HepG2 (cell line): ENCODE data around the gene CHID1. TPM values are rescaled to one million over a fixed set of nuclear protein-coding genes. Genes with fewer than 3 reads are reported as not detected.

Experiments used
- FOXJ3 ChIP-seq: sonication (generic); formaldehyde crosslinking; IDR thresholded peaks from 2 replicates; pipeline ENCODE4 v1.4.0; 2020; ENCODE audit warnings: missing genetic modification reagents, mild to moderate bottlenecking, borderline replicate concordance
- HOXA5 ChIP-seq: sonication (generic); formaldehyde crosslinking; IDR thresholded peaks from 2 replicates; pipeline ENCODE4 v1.4.0; 2020; ENCODE audit warnings: missing genetic modification reagents
- HOXD1 ChIP-seq: sonication (generic); formaldehyde crosslinking; IDR thresholded peaks from 2 replicates; pipeline ENCODE4 v1.5.0; 2020; ENCODE audit warnings: missing genetic modification reagents
- NR2C2 ChIP-seq: sonication (generic); formaldehyde crosslinking; IDR thresholded peaks from 2 replicates; pipeline ENCODE4 v1.4.0; 2020; ENCODE audit warnings: missing genetic modification reagents, mild to moderate bottlenecking, moderate library complexity, borderline replicate concordance
- PRDM4 ChIP-seq: sonication (generic); formaldehyde crosslinking; IDR thresholded peaks from 2 replicates; pipeline ENCODE4 v1.9.0; 2021; ENCODE audit warnings: missing genetic modification reagents, borderline replicate concordance
- THAP8 ChIP-seq: sonication (generic); formaldehyde crosslinking; IDR thresholded peaks from 2 replicates; pipeline ENCODE4 v1.5.1; 2020; ENCODE audit warnings: missing genetic modification reagents, mild to moderate bottlenecking, borderline replicate concordance
- ZBTB26 ChIP-seq: IDR thresholded peaks from 2 replicates; pipeline ENCODE4 v1.6.1; 2016; ENCODE audit warnings: missing compliant biosample characterization, missing genetic modification reagents, borderline replicate concordance
- ZBTB44 ChIP-seq: sonication (generic); formaldehyde crosslinking; IDR thresholded peaks from 2 replicates; pipeline ENCODE4 v1.4.0; 2020; ENCODE audit warnings: missing genetic modification reagents
- ZHX2 ChIP-seq, 2 experiments: sonication (generic) in 1 of 2; formaldehyde crosslinking in 1 of 2; IDR thresholded peaks; 2 replicates each; pipeline versions ENCODE4 v1.6.1 to v1.9.0; 2014 to 2022; ENCODE audit warnings: antibody characterized with exemption in 1 of 2, borderline replicate concordance in 1 of 2, inconsistent platforms in 1 of 2, low read depth in 1 of 2, missing genetic modification reagents in 1 of 2
- ZNF280B ChIP-seq: sonication (generic); formaldehyde crosslinking; IDR thresholded peaks from 2 replicates; pipeline ENCODE4 v1.5.0; 2020; ENCODE audit warnings: missing genetic modification reagents, mild to moderate bottlenecking, borderline replicate concordance
- ZNF75D ChIP-seq: sonication (generic); formaldehyde crosslinking; IDR thresholded peaks from 2 replicates; pipeline ENCODE4 v1.8.1; 2023; ENCODE audit warnings: missing genetic modification reagents, mild to moderate bottlenecking, borderline replicate concordance
- polyA plus RNA-seq, 8 experiments: library from polyadenylated mRNA; depleted of rRNA in 3 of 8; stranded (reverse) in 7 of 8; unstranded in 1 of 8; fragments of >200 nt; fragmentation: Illumina TruSeq in 4 of 8; extraction: Trizol in 4 of 8; gene quantifications; 2 replicates each; pipeline versions ENCODE4 v1.2.1 to v1.2.3, GENCODE V29; 2011 to 2016; ENCODE audit warnings: low read depth in 4 of 8, missing spikeins in 1 of 8, mixed read lengths in 1 of 8; ENCODE audit not compliant: insufficient read depth in 1 of 8
- total RNA-seq, 5 experiments: library from RNA; depleted of rRNA; stranded (reverse); fragments of >200 nt; fragmentation: Illumina TruSeq; extraction: Trizol; gene quantifications; 2 replicates each; pipeline ENCODE4 v1.2.3, GENCODE V29; 2016; ENCODE audit warnings: low read depth in 1 of 5

The CHID1 gene
- total and polyA plus RNA-seq, 2 of the 13 experiments (the other 11 are each of a cell fraction or from before 2014, with no cell fraction given) = 65.1 to 93.6 TPM

- TF ChIP-seq ZNF75D (CRISPR knock-in tag) = no peak
- TF ChIP-seq FOXJ3 (CRISPR knock-in tag) = no peak
- no peak for TF ChIP-seq PRDM4 (CRISPR knock-in tag)
- TF ChIP-seq ZBTB26 (CRISPR knock-in tag) = no peak
- 0 out of 2 replicates have a peak, but pooled peaks have one; percentile 8 for TF ChIP-seq HOXA5 (CRISPR knock-in tag)
- TF ChIP-seq NR2C2 (CRISPR knock-in tag) = no peak; the same call in 1 of the 2 replicates
- no peak for TF ChIP-seq THAP8 (CRISPR knock-in tag)
- TF ChIP-seq ZBTB44 (CRISPR knock-in tag) = no peak
- no peak for TF ChIP-seq HOXD1 (CRISPR knock-in tag)
- no peak for TF ChIP-seq ZNF280B (CRISPR knock-in tag)
- no peak for TF ChIP-seq ZHX2 (IDR thresholded peaks at IDR 0.05; ENCODE audit: low read depth)
- peak; percentile 60; the same call in 1 of the 2 replicates for TF ChIP-seq ZHX2 (CRISPR knock-in tag; IDR thresholded peaks at IDR 0.05; ENCODE audit: borderline replicate concordance)
Observed at GRCh38 chr11:841981-842369, 68.6 kb downstream of the CHID1 start (continued).
